Stimulated activated naive CD8-positive, alpha-beta T cell treated with anti-CD3 and anti-CD28 coated beads, Interleukin-15, amount 100 ng/mL, for 72 hours (primary cell): ENCODE data around the gene PRKN.

Experiments
- ATAC-seq: fragments of 150-1000 bp; cut with Tn5 transposase; 2 replicates; pipeline ENCODE4 v1.10.0; 2021; ENCODE audit warnings: mild to moderate bottlenecking, moderate library complexity
- DNase-seq, 2 donors: peaks; one replicate each; pipeline ENCODE4 v3.0.0; 2021 to 2022
- H3K27ac Mint-ChIP-seq, 2 donors: one replicate each; pipeline ENCODE4 v1.8.0; 2022; ENCODE audit warnings: mild to moderate bottlenecking in 2 of 2, mixed read lengths in 2 of 2, moderate library complexity in 2 of 2
- H3K27me3 Mint-ChIP-seq: one replicate; pipeline ENCODE4 v1.8.0; 2022; ENCODE audit warnings: mixed read lengths
- H3K4me1 Mint-ChIP-seq: one replicate; pipeline ENCODE4 v1.8.0; 2022; ENCODE audit warnings: mild to moderate bottlenecking, mixed read lengths
- H3K4me3 Mint-ChIP-seq, 2 donors: one replicate each; pipeline ENCODE4 v1.8.0; 2022; ENCODE audit warnings: mild to moderate bottlenecking in 2 of 2, mixed read lengths in 2 of 2, moderate library complexity in 1 of 2
- H3K9me3 Mint-ChIP-seq, 2 donors: one replicate each; pipeline ENCODE4 v1.8.0; 2022; ENCODE audit warnings: mixed read lengths in 2 of 2

Gene PRKN

GRCh38 chr6:161458201-161458951 is 1269.2 kb downstream of the PRKN start:
- H3K27ac Mint-ChIP-seq = no peak overlapping the region
- peaks cover 9% of the 10 kb centered on the region for H3K4me1 Mint-ChIP-seq
- no peaks in the 10 kb centered on the region for H3K9me3 Mint-ChIP-seq
- no peaks in the 10 kb centered on the region for H3K27me3 Mint-ChIP-seq
- no peak overlapping the region for H3K4me3 Mint-ChIP-seq
- no peak for DNase-seq
- no peak for ATAC-seq

- Mint-ChIP-seq H3K27ac (no peak overlapping the region), H3K4me1 (peaks cover 9% of the 10 kb centered on the region), H3K27me3 (no peaks in the 10 kb centered on the region), H3K9me3 (no peaks in the 10 kb centered on the region), H3K4me3 (no peak overlapping the region)
- DNase-seq (no peak), ATAC-seq (no peak)
These were observed 1271.7 kb downstream of the PRKN start for GRCh38 chr6:161455848-161456247.

- DNase-seq (no peak), ATAC-seq (no peak)
- H3K4me1 Mint-ChIP-seq = no peaks in the 10 kb centered on the region
- no peak overlapping the region for H3K27ac Mint-ChIP-seq
- no peaks in the 10 kb centered on the region for H3K9me3 Mint-ChIP-seq
- no peak overlapping the region for H3K4me3 Mint-ChIP-seq
- no peaks in the 10 kb centered on the region for H3K27me3 Mint-ChIP-seq
These were observed 1274.0 kb downstream of the PRKN start for GRCh38 chr6:161453558-161453957.

GRCh38 chr6:161452241-161452640 is 1275.3 kb downstream of the PRKN start:
- DNase-seq (no peak), ATAC-seq (no peak)
- Mint-ChIP-seq H3K4me1 (no peaks in the 10 kb centered on the region), H3K9me3 (no peaks in the 10 kb centered on the region), H3K27me3 (no peaks in the 10 kb centered on the region), H3K4me3 (no peak overlapping the region), H3K27ac (no peak overlapping the region)

- no peak overlapping the region for H3K4me3 Mint-ChIP-seq
- no peak overlapping the region for H3K27ac Mint-ChIP-seq
- H3K27me3 Mint-ChIP-seq = no peaks in the 10 kb centered on the region
- peaks cover 8% of the 10 kb centered on the region for H3K4me1 Mint-ChIP-seq
- ATAC-seq (no peak), DNase-seq (no peak)
- H3K9me3 Mint-ChIP-seq = no peaks in the 10 kb centered on the region
These were observed 1278.0 kb downstream of the PRKN start for GRCh38 chr6:161449521-161449920.

GRCh38 chr6:161446949-161447348 is 1280.6 kb downstream of the PRKN start:
- ATAC-seq (no peak), DNase-seq (no peak)
- Mint-ChIP-seq H3K27me3 (no peaks in the 10 kb centered on the region), H3K4me1 (peaks cover 13% of the 10 kb centered on the region), H3K9me3 (no peaks in the 10 kb centered on the region), H3K27ac (no peak overlapping the region), H3K4me3 (no peak overlapping the region)

GRCh38 chr6:161446296-161446925 is 1281.2 kb downstream of the PRKN start:
- Mint-ChIP-seq H3K4me3 (no peak overlapping the region), H3K4me1 (peaks cover 13% of the 10 kb centered on the region), H3K9me3 (no peaks in the 10 kb centered on the region), H3K27me3 (no peaks in the 10 kb centered on the region), H3K27ac (no peak overlapping the region)
- DNase-seq (no peak), ATAC-seq (no peak)

GRCh38 chr6:161445021-161445799 is 1282.4 kb downstream of the PRKN start:
- Mint-ChIP-seq H3K9me3 (no peaks in the 10 kb centered on the region), H3K27ac (no peak overlapping the region), H3K4me3 (peak overlapping the region in 1 of 2 donors; percentile 4), H3K27me3 (no peaks in the 10 kb centered on the region), H3K4me1 (peaks cover 13% of the 10 kb centered on the region)
- DNase-seq = no peak
- no peak for ATAC-seq

GRCh38 chr6:161444464-161444863 is 1283.1 kb downstream of the PRKN start:
- DNase-seq = peak; percentile 12 to 26
- peak overlapping the region in 1 of 2 donors; percentile 66 for H3K4me3 Mint-ChIP-seq
- ATAC-seq = peak; percentile 58
- no peaks in the 10 kb centered on the region for H3K9me3 Mint-ChIP-seq
- H3K27me3 Mint-ChIP-seq = no peaks in the 10 kb centered on the region
- peaks cover 13% of the 10 kb centered on the region for H3K4me1 Mint-ChIP-seq
- no peak overlapping the region for H3K27ac Mint-ChIP-seq

- Mint-ChIP-seq H3K27ac (no peak overlapping the region), H3K4me3 (no peak overlapping the region), H3K4me1 (peaks cover 13% of the 10 kb centered on the region), H3K9me3 (no peaks in the 10 kb centered on the region), H3K27me3 (no peaks in the 10 kb centered on the region)
- DNase-seq (no peak), ATAC-seq (no peak)
These were observed 1283.7 kb downstream of the PRKN start for GRCh38 chr6:161443848-161444247.

- H3K27me3 Mint-ChIP-seq = no peaks in the 10 kb centered on the region
- H3K9me3 Mint-ChIP-seq = no peaks in the 10 kb centered on the region
- no peak overlapping the region for H3K27ac Mint-ChIP-seq
- DNase-seq (no peak), ATAC-seq (no peak)
- peaks cover 13% of the 10 kb centered on the region for H3K4me1 Mint-ChIP-seq
- H3K4me3 Mint-ChIP-seq = no peak overlapping the region
These were observed 1285.1 kb downstream of the PRKN start for GRCh38 chr6:161442420-161442819.

GRCh38 chr6:161440299-161440698 is 1287.3 kb downstream of the PRKN start:
- Mint-ChIP-seq H3K4me1 (peaks cover 12% of the 10 kb centered on the region), H3K27me3 (no peaks in the 10 kb centered on the region), H3K27ac (peak overlapping the region in 1 of 2 donors; percentile 29), H3K4me3 (no peak overlapping the region), H3K9me3 (no peaks in the 10 kb centered on the region)
- DNase-seq = no peak
- no peak for ATAC-seq

GRCh38 chr6:161439093-161439492 is 1288.5 kb downstream of the PRKN start:
- peak; percentile 58 for ATAC-seq
- no peak for DNase-seq
- no peak overlapping the region for H3K27ac Mint-ChIP-seq
- no peaks in the 10 kb centered on the region for H3K9me3 Mint-ChIP-seq
- H3K4me3 Mint-ChIP-seq = no peak overlapping the region
- H3K4me1 Mint-ChIP-seq = peaks cover under 1% of the 10 kb centered on the region
- no peaks in the 10 kb centered on the region for H3K27me3 Mint-ChIP-seq

- ATAC-seq (no peak), DNase-seq (no peak)
These were observed 1289.0 kb downstream of the PRKN start for GRCh38 chr6:161438430-161439030.

GRCh38 chr6:161437851-161438250 is 1289.7 kb downstream of the PRKN start:
- ATAC-seq (no peak), DNase-seq (no peak)
- Mint-ChIP-seq H3K4me3 (no peak overlapping the region), H3K9me3 (no peaks in the 10 kb centered on the region), H3K4me1 (no peaks in the 10 kb centered on the region), H3K27me3 (no peaks in the 10 kb centered on the region), H3K27ac (no peak overlapping the region)

More at GRCh38 chr6:161438430-161439030, 1289.0 kb downstream of the PRKN start:
- no peaks in the 10 kb centered on the region for H3K9me3 Mint-ChIP-seq
- no peak overlapping the region for H3K4me3 Mint-ChIP-seq
- no peaks in the 10 kb centered on the region for H3K4me1 Mint-ChIP-seq
- no peak overlapping the region for H3K27ac Mint-ChIP-seq
- H3K27me3 Mint-ChIP-seq = no peaks in the 10 kb centered on the region
